ENCODE measurements around the gene FRAS1. TPM values are rescaled to one million over a fixed set of nuclear protein-coding genes. Genes with fewer than 3 reads are reported as not detected.

Gene FRAS1
- total and polyA plus RNA-seq, 9 of the 15 experiments (the other 6 are each of a cell fraction or from before 2014, with no cell fraction given), result under 0.01 to 0.11 (median 0.04) TPM; not detected in 2

DNA sequence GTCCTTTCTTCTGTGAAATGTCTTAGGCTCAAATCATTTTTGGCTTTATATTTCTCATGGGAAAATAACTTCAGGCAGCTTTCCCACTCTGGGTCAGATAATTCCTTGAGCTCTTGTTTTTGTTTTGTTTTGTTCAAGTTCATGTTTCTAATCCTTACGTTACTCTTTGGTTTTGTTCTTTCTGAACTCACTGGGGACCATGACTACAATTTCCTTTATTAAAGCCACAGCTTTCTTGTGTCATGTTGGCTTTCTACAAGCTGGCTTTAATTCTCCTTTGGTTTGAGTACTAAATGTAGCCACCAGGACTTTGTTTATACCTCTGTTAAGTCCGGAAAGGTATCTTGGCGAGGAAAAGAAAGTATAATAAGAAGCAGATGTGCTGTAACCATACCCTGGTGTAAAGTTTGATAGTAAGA, 463.7 kb downstream of the FRAS1 start (continued):
- no peak for TF ChIP-seq ZFP91 (CRISPR knock-in tag; IDR thresholded peaks at IDR 0.05)
- TF ChIP-seq MAFG (tag; conservative IDR thresholded peaks at IDR 0.05), result no peak

GRCh38 chr4:78524009-78524408, 466.9 kb downstream of the FRAS1 start:
- FAIRE-seq, result no peak
- Histone ChIP-seq H3K9me1 (ENCODE audit: control insufficient read depth, insufficient read depth, low read length) (no peaks in the 10 kb centered on the region), H3K27ac (ENCODE audit: extremely low read depth, low read depth, low read length) (no peak overlapping the region), H3K4me1 (replicated peaks in 1 of 2; ENCODE audit: control insufficient read depth in 2 of 2, insufficient read depth in 2 of 2, low read length in 2 of 2) (peaks cover 0 to 9% of the 10 kb centered on the region in 2 experiments; a peak in 2 of 5 replicates), H3K4me3 (no peak overlapping the region), H3K79me2 (ENCODE audit: control insufficient read depth, insufficient read depth, low read length) (no peaks in the 10 kb centered on the region), H2AFZ (ENCODE audit: low read depth, low read length) (no peak overlapping the region), H3K36me3 (ENCODE audit: control insufficient read depth, insufficient read depth, low read length) (no peaks in the 10 kb centered on the region), H3K27me3 (ENCODE audit: control insufficient read depth in 2 of 2, insufficient read depth in 2 of 2, low read length in 2 of 2) (peaks cover 0 to 6% of the 10 kb centered on the region in 2 experiments; a peak in 1 of 5 replicates), H3K4me2 (ENCODE audit: insufficient read depth, low read length) (no peak overlapping the region), H3K9ac (ENCODE audit: insufficient read depth in 1 of 2, low read depth in 2 of 2, low read length in 2 of 2) (no peak overlapping the region), H3K9me3 (replicated peaks; ENCODE audit: control insufficient read depth, insufficient read depth, low read depth, low read length) (no peaks in the 10 kb centered on the region), H4K20me1 (replicated peaks; ENCODE audit: control insufficient read depth, insufficient read depth, low read length) (no peaks in the 10 kb centered on the region)
- 7% methylated on average over 1 of the region's 1 CpG for WGBS (ENCODE audit: insufficient coverage, low coverage, missing lambda C conversion rate)
- in situ Hi-C loops (cut with MboI), result no loop called here
- ChIA-PET CTCF (ENCODE audit: low intra/inter-chr PET ratio) (no interaction called here), POLR2A (interaction anchor here (0.7 to 0.8 kb wide), 2 partner anchors 13 to 117 kb away, joined by 3 read pairs; no protein-coding TSS in a partner anchor)
- BruUV-seq (replicated peaks), result no TSS peak
- no peak for ATAC-seq
- peak in 1 of 4 experiments; percentile 16 for DNase-seq (ENCODE audit: extremely low read depth in 1 of 4, low spot score in 3 of 4)
- intact Hi-C loops (cut with micrococcal nuclease), result loop anchor here (10.0 kb wide), 1 partner anchor 341 kb away; no protein-coding TSS in a partner anchor
- TF ChIP-seq CBX5 (IDR thresholded peaks at IDR 0.05; ENCODE audit: borderline replicate concordance, low read depth), result no peak
- no peak for TF ChIP-seq THRA (IDR thresholded peaks at IDR 0.05)
- TF ChIP-seq ETV1 (tag; conservative IDR thresholded peaks at IDR 0.05; ENCODE audit: low read depth), result no peak
- no peak for TF ChIP-seq MAFF (IDR thresholded peaks at IDR 0.05; ENCODE audit: low read length)
- TF ChIP-seq KLF10 (CRISPR knock-in tag; IDR thresholded peaks at IDR 0.05), result no peak
- peak; percentile 78 for TF ChIP-seq FOSL1 (tag; conservative IDR thresholded peaks at IDR 0.05)
- TF ChIP-seq PRMT5 (CRISPR knock-in tag; IDR thresholded peaks at IDR 0.05), result no peak
- no peak for TF ChIP-seq ELK3 (CRISPR knock-in tag; IDR thresholded peaks at IDR 0.05)
- peak; percentile 39; the same call in 1 of the 2 replicates for TF ChIP-seq TEAD4 (IDR thresholded peaks at IDR 0.05; ENCODE audit: low read length)
- no peak for TF ChIP-seq TEAD4 (CRISPR knock-in tag; IDR thresholded peaks at IDR 0.05; ENCODE audit: borderline replicate concordance)
- 0 out of 2 replicates have a peak, but pooled peaks have one; percentile 10 for TF ChIP-seq CBFA2T2 (conservative IDR thresholded peaks at IDR 0.05)
- TF ChIP-seq NR2C1 (IDR thresholded peaks at IDR 0.05), result no peak
- no peak for TF ChIP-seq NR2C1 (tag; IDR thresholded peaks at IDR 0.05)
- no peak for TF ChIP-seq XRCC5 (IDR thresholded peaks at IDR 0.05; ENCODE audit: low read depth, low read length)
- peak; percentile 14; the same call in 1 of the 2 replicates for TF ChIP-seq TCF3 (CRISPR knock-in tag; IDR thresholded peaks at IDR 0.05)
- TF ChIP-seq, protein P1, sequence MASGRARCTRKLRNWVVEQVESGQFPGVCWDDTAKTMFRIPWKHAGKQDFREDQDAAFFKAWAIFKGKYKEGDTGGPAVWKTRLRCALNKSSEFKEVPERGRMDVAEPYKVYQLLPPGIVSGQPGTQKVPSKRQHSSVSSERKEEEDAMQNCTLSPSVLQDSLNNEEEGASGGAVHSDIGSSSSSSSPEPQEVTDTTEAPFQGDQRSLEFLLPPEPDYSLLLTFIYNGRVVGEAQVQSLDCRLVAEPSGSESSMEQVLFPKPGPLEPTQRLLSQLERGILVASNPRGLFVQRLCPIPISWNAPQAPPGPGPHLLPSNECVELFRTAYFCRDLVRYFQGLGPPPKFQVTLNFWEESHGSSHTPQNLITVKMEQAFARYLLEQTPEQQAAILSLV (tag; IDR thresholded peaks at IDR 0.05), result no peak
- TF ChIP-seq TCF7 (IDR thresholded peaks at IDR 0.05; ENCODE audit: borderline replicate concordance), result no peak
